HepG2 (cell line): Measurements from ENCODE around the gene LMNA. TPM values are rescaled to one million over a fixed set of nuclear protein-coding genes. Genes with fewer than 3 reads are reported as not detected.
A peak's percentile ranks its signal among the peaks of the same experiment; 100 is the strongest.
"Not testable (repeated sequence)": the region's sequence is repeated elsewhere in the genome, so short reads cannot be mapped to it uniquely, and the experiment has no call there.

Experiments used
- ATAC-seq: fragments of 200-7000 bp; cut with Tn5 transposase; 3 replicates; pipeline ENCODE4 v1.9.1; 2020; ENCODE audit warnings: mild to moderate bottlenecking, moderate library complexity
- BruUV-seq: library from RNA; stranded (reverse); fragments of 400-500 nt; replicated peaks from 2 replicates; lab custom pipeline; 2021; lab: Mats Ljungman, UMichigan
- CTCF ChIA-PET: fragments of 300-600 bp; formaldehyde crosslinking; extraction: SDS; loops from one replicate; lab custom pipeline; 2021; ENCODE audit warnings: low total read pairs, inconsistent platforms, low intra/inter-chr PET ratio; lab: Yijun Ruan, JAX
- POLR2A ChIA-PET: fragments of 350-600 bp; sonication (Branson Sonifier 250); formaldehyde crosslinking; loops from one replicate; lab custom pipeline; 2020; ENCODE audit warnings: antibody characterized with exemption, inconsistent platforms; lab: Yijun Ruan, JAX
- DNase-seq: peaks from one replicate; pipeline ENCODE4 v3.0.0-alpha.2; 2015; ENCODE audit warnings: low spot score
- FAIRE-seq: peaks from 3 replicates; lab custom pipeline; 2011; peaks lifted over from hg19 to GRCh38; lab: Jason Lieb, UNC
- H2AFZ ChIP-seq: one replicate; pipeline ENCODE4 v1.6.1; 2011; ENCODE audit warnings: low read length, inconsistent platforms
- H3K27ac ChIP-seq: fragments of 300-600 bp; 3 replicates; pipeline ENCODE4 v1.8.0; 2011; ENCODE audit warnings: mixed run types, mild to moderate bottlenecking, mixed read lengths, low read length, inconsistent platforms; ENCODE audit not compliant: insufficient read depth; ENCODE audit errors: extremely low read length
- H3K27me3 ChIP-seq, 2 experiments: fragments of 200-600 bp in 1 of 2; 2 replicates in 1 of 2; 3 replicates in 1 of 2; pipeline versions ENCODE4 v1.6.0 to v1.8.0; 2011; ENCODE audit warnings: low read length in 2 of 2, mild to moderate bottlenecking in 2 of 2, moderate library complexity in 2 of 2, inconsistent platforms in 1 of 2; ENCODE audit not compliant: insufficient read depth in 2 of 2, control insufficient read depth in 1 of 2
- H3K36me3 ChIP-seq, 2 experiments: fragments of 200-600 bp in 1 of 2; replicated peaks in 1 of 2; 2 replicates in 1 of 2; 3 replicates in 1 of 2; pipeline versions ENCODE4 v1.5.1 to v1.8.0; 2011; ENCODE audit warnings: low read length in 2 of 2, inconsistent platforms in 1 of 2; ENCODE audit not compliant: insufficient read depth in 2 of 2, control insufficient read depth in 1 of 2
- H3K4me1 ChIP-seq: 2 replicates; pipeline ENCODE4 v1.5.1; 2012; ENCODE audit warnings: low read length, inconsistent platforms; ENCODE audit not compliant: insufficient read depth
- H3K4me2 ChIP-seq: 2 replicates; pipeline ENCODE4 v1.6.0; 2011; ENCODE audit warnings: low read depth, low read length, inconsistent platforms
- H3K4me3 ChIP-seq, 3 experiments: fragments of 200-600 bp in 1 of 3; sonication (generic), shearing (Covaris generic) in 1 of 3; replicated peaks in 1 of 3; 2 replicates each; pipeline ENCODE4 v1.5.1; 2011 to 2016; ENCODE audit warnings: low read length in 3 of 3, inconsistent platforms in 2 of 3, low read depth in 2 of 3, mild to moderate bottlenecking in 2 of 3, control low read depth in 1 of 3, mixed read lengths in 1 of 3; ENCODE audit not compliant: insufficient read depth in 1 of 3
- H3K79me2 ChIP-seq: one replicate; pipeline ENCODE4 v1.6.1; 2011; ENCODE audit warnings: low read length, inconsistent platforms; ENCODE audit not compliant: insufficient read depth
- H3K9ac ChIP-seq: 2 replicates; pipeline ENCODE4 v1.6.0; 2011; ENCODE audit warnings: mild to moderate bottlenecking, low read depth, low read length, inconsistent platforms; ENCODE audit not compliant: insufficient read depth
- H3K9me3 ChIP-seq: 2 replicates; pipeline ENCODE4 v1.5.1; 2012; ENCODE audit warnings: mild to moderate bottlenecking, low read length
- H4K20me1 ChIP-seq: 2 replicates; pipeline ENCODE4 v1.6.0; 2011; ENCODE audit warnings: inconsistent platforms, mild to moderate bottlenecking, low read length, moderate library complexity; ENCODE audit not compliant: insufficient read depth
- ATF7 ChIP-seq, 2 experiments: fragments of 450-650 bp in 1 of 2; sonication (generic) in 1 of 2; formaldehyde crosslinking in 1 of 2; IDR thresholded peaks; 2 replicates each; pipeline versions ENCODE4 v1.4.0 to v1.6.1; 2016 to 2020; ENCODE audit warnings: antibody characterized with exemption in 1 of 2, mild to moderate bottlenecking in 1 of 2, missing genetic modification reagents in 1 of 2
- CEBPB ChIP-seq: IDR thresholded peaks from 2 replicates; pipeline ENCODE4 v1.6.1; 2011; ENCODE audit warnings: low read depth, low read length, improper control_type of control experiment, borderline replicate concordance
- CEBPG ChIP-seq: IDR thresholded peaks from 2 replicates; pipeline ENCODE4 v1.6.1; 2016
- EP300 ChIP-seq, 3 experiments: sonication (generic) in 1 of 3; formaldehyde crosslinking in 1 of 3; IDR thresholded peaks; 2 replicates each; pipeline versions ENCODE4 v1.5.1 to v1.6.1; 2011 to 2020; ENCODE audit warnings: low read depth in 2 of 3, low read length in 2 of 3, borderline replicate concordance in 1 of 3, improper control_type of control experiment in 1 of 3, mild to moderate bottlenecking in 1 of 3, missing genetic modification reagents in 1 of 3, moderate library complexity in 1 of 3
- FOXJ3 ChIP-seq: sonication (generic); formaldehyde crosslinking; IDR thresholded peaks from 2 replicates; pipeline ENCODE4 v1.4.0; 2020; ENCODE audit warnings: missing genetic modification reagents, mild to moderate bottlenecking, borderline replicate concordance
- GATAD2A ChIP-seq: IDR thresholded peaks from 2 replicates; pipeline ENCODE4 v1.6.1; 2016
- HMG20A ChIP-seq: IDR thresholded peaks from 2 replicates; pipeline ENCODE4 v1.6.1; 2016; ENCODE audit warnings: borderline replicate concordance
- HNF4A ChIP-seq: sonication (generic); formaldehyde crosslinking; IDR thresholded peaks from 2 replicates; pipeline ENCODE4 v1.4.0; 2020; ENCODE audit warnings: missing genetic modification reagents
- NR2C2 ChIP-seq: sonication (generic); formaldehyde crosslinking; IDR thresholded peaks from 2 replicates; pipeline ENCODE4 v1.4.0; 2020; ENCODE audit warnings: missing genetic modification reagents, mild to moderate bottlenecking, moderate library complexity, borderline replicate concordance
- NR2F1 ChIP-seq, 2 experiments: fragments of 450-650 bp in 1 of 2; formaldehyde crosslinking in 1 of 2; IDR thresholded peaks; 2 replicates each; pipeline versions ENCODE4 v1.5.0 to v1.6.1; 2016 to 2020; ENCODE audit warnings: mild to moderate bottlenecking in 1 of 2, missing compliant biosample characterization in 1 of 2, missing genetic modification reagents in 1 of 2, moderate library complexity in 1 of 2
- NR2F6 ChIP-seq, 2 experiments: IDR thresholded peaks; 2 replicates each; pipeline ENCODE4 v1.6.1; 2016; ENCODE audit warnings: antibody characterized with exemption in 1 of 2, mild to moderate bottlenecking in 1 of 2
- RARA ChIP-seq: IDR thresholded peaks from 2 replicates; pipeline ENCODE4 v1.6.1; 2016; ENCODE audit warnings: missing genetic modification reagents, missing compliant biosample characterization
- ZBTB21 ChIP-seq: sonication (generic); formaldehyde crosslinking; IDR thresholded peaks from 2 replicates; pipeline ENCODE4 v1.4.0; 2020; ENCODE audit warnings: missing genetic modification reagents
- ZNF652 ChIP-seq: IDR thresholded peaks from 2 replicates; pipeline ENCODE4 v1.6.1; 2016; ENCODE audit warnings: low read depth, borderline replicate concordance
- ZNF792 ChIP-seq: IDR thresholded peaks from 2 replicates; pipeline ENCODE4 v1.6.1; 2016
- WGBS: methylation state at CpG from one replicate; pipeline ENCODE4 v1.1.6; 2017; ENCODE audit warnings: low lambda C conversion rate; 5-methylcytosine and 5-hydroxymethylcytosine counted together
- in situ Hi-C: cut with HindIII; loops from 2 replicates; pipeline ENCODE4 v1.10.0; 2017; ENCODE audit warnings: low pct_unique_long_range_greater_than_20kb; ENCODE audit not compliant: extremely low pct_ligation_motif_present
- intact Hi-C: fragments of 100-400 bp; cut with micrococcal nuclease; formaldehyde crosslinking; loops from one replicate; pipeline ENCODE4 v1.10.0; 2022; ENCODE audit not compliant: unreplicated experiment
- polyA plus RNA-seq, 8 experiments: library from polyadenylated mRNA; depleted of rRNA in 3 of 8; stranded (reverse) in 7 of 8; unstranded in 1 of 8; fragments of >200 nt; fragmentation: Illumina TruSeq in 4 of 8; extraction: Trizol in 4 of 8; gene quantifications; 2 replicates each; pipeline versions ENCODE4 v1.2.1 to v1.2.3, GENCODE V29; 2011 to 2016; ENCODE audit warnings: low read depth in 4 of 8, missing spikeins in 1 of 8, mixed read lengths in 1 of 8; ENCODE audit not compliant: insufficient read depth in 1 of 8
- total RNA-seq, 5 experiments: library from RNA; depleted of rRNA; stranded (reverse); fragments of >200 nt; fragmentation: Illumina TruSeq; extraction: Trizol; gene quantifications; 2 replicates each; pipeline ENCODE4 v1.2.3, GENCODE V29; 2016; ENCODE audit warnings: low read depth in 1 of 5
- TF ChIP-seq, protein P1 (sequence below): IDR thresholded peaks from 2 replicates; pipeline ENCODE4 v1.4.0; 2020; ENCODE audit warnings: mild to moderate bottlenecking, missing genetic modification reagents
- TF ChIP-seq, protein P2 (sequence below): sonication (generic); formaldehyde crosslinking; IDR thresholded peaks from 2 replicates; pipeline ENCODE4 v1.4.0; 2020; ENCODE audit warnings: missing genetic modification reagents
- TF ChIP-seq, protein P3 (sequence below), 2 experiments: fragments of 450-650 bp in 1 of 2; sonication (generic) in 1 of 2; formaldehyde crosslinking; IDR thresholded peaks; 2 replicates each; pipeline versions ENCODE4 v1.5.0 to v1.8.0; 2020 to 2022; ENCODE audit warnings: mild to moderate bottlenecking in 1 of 2, missing genetic modification reagents in 1 of 2

LMNA gene
- total and polyA plus RNA-seq, 2 of the 13 experiments (the other 11 are each of a cell fraction or from before 2014, with no cell fraction given), result 107 to 225 TPM

DNA sequence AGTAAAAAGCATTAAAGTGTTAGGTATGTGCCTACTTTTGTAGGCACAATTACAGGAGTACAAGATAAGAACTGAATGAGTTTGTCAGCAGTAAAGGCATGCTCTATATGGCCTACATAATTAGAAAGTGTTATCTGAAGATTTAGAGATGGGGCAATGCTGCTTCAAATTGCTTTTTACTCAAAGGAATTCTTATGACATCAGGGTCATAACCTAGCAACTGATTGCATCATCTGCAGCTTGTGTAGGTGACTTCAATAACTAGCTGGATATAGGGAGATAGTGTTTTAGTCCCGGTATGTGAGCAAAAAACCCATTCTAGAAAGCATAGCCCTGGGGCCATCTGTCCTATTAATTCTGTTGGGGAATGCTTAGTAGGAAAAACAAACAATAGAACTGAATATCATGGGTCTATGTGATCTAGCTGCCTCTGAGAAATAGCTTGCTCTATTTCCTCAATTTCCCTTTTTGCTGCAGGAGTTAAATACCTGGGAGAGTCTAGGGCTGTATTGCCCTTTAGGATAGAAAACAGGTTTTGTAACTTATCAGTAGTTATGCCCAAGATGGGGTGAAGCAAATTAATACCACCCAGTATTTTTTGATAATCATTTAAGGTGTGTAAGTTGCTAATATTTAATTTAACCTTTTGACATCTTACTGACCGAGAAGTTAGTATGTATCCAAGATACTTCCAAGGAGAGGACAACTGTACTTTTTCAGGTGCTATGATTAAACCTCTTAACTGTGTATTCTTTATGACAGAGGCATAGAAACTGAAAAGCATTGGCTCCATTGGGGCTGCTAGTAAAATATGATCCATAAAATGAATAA, 72.1 kb downstream of the LMNA start:
- H3K79me2 ChIP-seq; FAIRE-seq; H3K27me3 ChIP-seq; H2AFZ ChIP-seq; intact Hi-C loops; H3K36me3 ChIP-seq; ATAC-seq; in situ Hi-C loops; CTCF ChIA-PET; H3K4me2 ChIP-seq; H4K20me1 ChIP-seq; BruUV-seq; H3K4me3 ChIP-seq; H3K9ac ChIP-seq; TF ChIP-seq EP300 (CRISPR knock-in tag; IDR thresholded peaks at IDR 0.05; ENCODE audit: borderline replicate concordance); ATF7 (CRISPR knock-in tag; IDR thresholded peaks at IDR 0.05): not testable (repeated sequence)
- Histone ChIP-seq H3K4me1 (peaks cover 79% of the 10 kb centered on the region), H3K9me3 (peaks cover 17% of the 10 kb centered on the region), H3K27ac (peak overlapping the region; percentile 40)
- POLR2A ChIA-PET, result interaction anchor here (5.0 kb wide), 1 partner anchor 26 kb away, joined by 40 read pairs; the partner anchor contains the start of gene PMF1
- 75% methylated on average over 2 of the region's 2 CpGs for WGBS
- DNase-seq, result peak; percentile 56
- TF ChIP-seq, protein P1, sequence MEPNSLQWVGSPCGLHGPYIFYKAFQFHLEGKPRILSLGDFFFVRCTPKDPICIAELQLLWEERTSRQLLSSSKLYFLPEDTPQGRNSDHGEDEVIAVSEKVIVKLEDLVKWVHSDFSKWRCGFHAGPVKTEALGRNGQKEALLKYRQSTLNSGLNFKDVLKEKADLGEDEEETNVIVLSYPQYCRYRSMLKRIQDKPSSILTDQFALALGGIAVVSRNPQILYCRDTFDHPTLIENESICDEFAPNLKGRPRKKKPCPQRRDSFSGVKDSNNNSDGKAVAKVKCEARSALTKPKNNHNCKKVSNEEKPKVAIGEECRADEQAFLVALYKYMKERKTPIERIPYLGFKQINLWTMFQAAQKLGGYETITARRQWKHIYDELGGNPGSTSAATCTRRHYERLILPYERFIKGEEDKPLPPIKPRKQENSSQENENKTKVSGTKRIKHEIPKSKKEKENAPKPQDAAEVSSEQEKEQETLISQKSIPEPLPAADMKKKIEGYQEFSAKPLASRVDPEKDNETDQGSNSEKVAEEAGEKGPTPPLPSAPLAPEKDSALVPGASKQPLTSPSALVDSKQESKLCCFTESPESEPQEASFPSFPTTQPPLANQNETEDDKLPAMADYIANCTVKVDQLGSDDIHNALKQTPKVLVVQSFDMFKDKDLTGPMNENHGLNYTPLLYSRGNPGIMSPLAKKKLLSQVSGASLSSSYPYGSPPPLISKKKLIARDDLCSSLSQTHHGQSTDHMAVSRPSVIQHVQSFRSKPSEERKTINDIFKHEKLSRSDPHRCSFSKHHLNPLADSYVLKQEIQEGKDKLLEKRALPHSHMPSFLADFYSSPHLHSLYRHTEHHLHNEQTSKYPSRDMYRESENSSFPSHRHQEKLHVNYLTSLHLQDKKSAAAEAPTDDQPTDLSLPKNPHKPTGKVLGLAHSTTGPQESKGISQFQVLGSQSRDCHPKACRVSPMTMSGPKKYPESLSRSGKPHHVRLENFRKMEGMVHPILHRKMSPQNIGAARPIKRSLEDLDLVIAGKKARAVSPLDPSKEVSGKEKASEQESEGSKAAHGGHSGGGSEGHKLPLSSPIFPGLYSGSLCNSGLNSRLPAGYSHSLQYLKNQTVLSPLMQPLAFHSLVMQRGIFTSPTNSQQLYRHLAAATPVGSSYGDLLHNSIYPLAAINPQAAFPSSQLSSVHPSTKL (CRISPR knock-in tag), result peak; percentile 21; the same call in 1 of the 2 replicates
- peak; percentile 58 for TF ChIP-seq GATAD2A (CRISPR knock-in tag)
- peak; percentile 99 for TF ChIP-seq ZNF792
- TF ChIP-seq, protein P2, sequence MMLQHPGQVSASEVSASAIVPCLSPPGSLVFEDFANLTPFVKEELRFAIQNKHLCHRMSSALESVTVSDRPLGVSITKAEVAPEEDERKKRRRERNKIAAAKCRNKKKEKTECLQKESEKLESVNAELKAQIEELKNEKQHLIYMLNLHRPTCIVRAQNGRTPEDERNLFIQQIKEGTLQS, result 0 out of 2 replicates have a peak, but pooled peaks have one; percentile 40
- peak; percentile 48; the same call in 1 of the 2 replicates for TF ChIP-seq ZBTB21 (CRISPR knock-in tag)
- peak in 1 of 2 experiments; percentile 40; a peak in 1 of 4 replicates for TF ChIP-seq EP300 (IDR thresholded peaks at IDR 0.05; ENCODE audit: low read depth in 2 of 2, low read length in 2 of 2)
- peak; percentile 51 for TF ChIP-seq NR2F6 (IDR thresholded peaks at IDR 0.05)
- TF ChIP-seq NR2F6 (CRISPR knock-in tag; IDR thresholded peaks at IDR 0.05), result peak; percentile 33; the same call in 1 of the 2 replicates
- peak; percentile 17; the same call in 1 of the 2 replicates for TF ChIP-seq FOXJ3
- peak; percentile 18; the same call in 1 of the 2 replicates for TF ChIP-seq HNF4A (CRISPR knock-in tag)
- TF ChIP-seq ATF7 (IDR thresholded peaks at IDR 0.05), result peak; percentile 52
- peak; percentile 50; the same call in 1 of the 2 replicates for TF ChIP-seq NR2C2 (CRISPR knock-in tag)
- peak in 1 of 2 experiments; percentile 54; a peak in 1 of 4 replicates for TF ChIP-seq NR2F1 (CRISPR knock-in tag; IDR thresholded peaks at IDR 0.05)
- TF ChIP-seq, protein P3, sequence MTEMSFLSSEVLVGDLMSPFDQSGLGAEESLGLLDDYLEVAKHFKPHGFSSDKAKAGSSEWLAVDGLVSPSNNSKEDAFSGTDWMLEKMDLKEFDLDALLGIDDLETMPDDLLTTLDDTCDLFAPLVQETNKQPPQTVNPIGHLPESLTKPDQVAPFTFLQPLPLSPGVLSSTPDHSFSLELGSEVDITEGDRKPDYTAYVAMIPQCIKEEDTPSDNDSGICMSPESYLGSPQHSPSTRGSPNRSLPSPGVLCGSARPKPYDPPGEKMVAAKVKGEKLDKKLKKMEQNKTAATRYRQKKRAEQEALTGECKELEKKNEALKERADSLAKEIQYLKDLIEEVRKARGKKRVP (CRISPR knock-in tag; IDR thresholded peaks at IDR 0.05), result peak; percentile 56 to 95; a peak in 2 of 4 replicates
- TF ChIP-seq CEBPG, result peak; percentile 88
- TF ChIP-seq ZNF652 (CRISPR knock-in tag), result peak; percentile 70; the same call in 1 of the 2 replicates
- 0 out of 2 replicates have a peak, but pooled peaks have one; percentile 41 for TF ChIP-seq HMG20A
- TF ChIP-seq RARA (CRISPR knock-in tag), result peak; percentile 54
- TF ChIP-seq CEBPB, result peak; percentile 77
